Fibroblast of skin of left quadriceps (primary cell): ENCODE results near the gene CRBN.

Source experiments
- DNase-seq, 2 experiments: peaks; one replicate each; pipeline ENCODE4 v3.0.0-alpha.2; 2013; ENCODE audit warnings: low read depth in 2 of 2

The CRBN gene

DNA sequence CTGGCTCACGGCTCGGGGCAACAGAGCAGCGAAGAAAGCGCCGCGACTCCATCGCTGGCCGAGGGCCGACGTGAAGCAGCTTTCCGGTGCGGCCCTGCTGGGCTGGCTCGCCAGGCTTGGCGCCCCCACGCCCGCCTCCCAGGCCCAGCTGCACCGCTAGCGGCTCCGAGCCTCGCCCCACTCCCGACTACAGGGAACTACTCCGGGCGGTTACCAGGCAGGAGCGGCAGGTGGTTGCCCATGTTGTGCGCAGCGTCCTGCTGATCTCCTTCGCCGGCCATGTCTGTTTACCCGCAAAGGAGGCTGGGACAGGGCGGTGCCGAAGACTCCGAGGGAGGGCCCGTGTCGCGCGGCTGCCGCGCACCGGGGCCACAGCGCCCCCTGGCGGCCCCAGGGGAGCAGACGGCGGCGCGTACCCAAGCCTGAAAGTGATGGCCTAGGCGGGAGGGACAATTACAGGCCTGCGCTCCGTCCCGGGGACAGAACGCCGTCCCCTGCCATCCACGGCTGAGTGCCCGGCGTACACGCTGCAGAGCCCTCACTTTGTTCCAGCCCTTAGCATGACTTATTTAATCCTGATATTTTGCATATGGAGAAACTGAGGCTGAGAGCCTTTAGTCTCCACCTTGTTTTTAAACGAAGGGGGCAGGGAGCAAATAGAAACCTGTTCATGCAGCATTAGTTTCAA, at the start of gene CRBN:
Gene CRBN, minus strand, starts transcription at position 285 of the 688 bp plus-strand sequence. Its CDS starts 4 bp downstream, at position 281.
- DNase-seq = peak; percentile 54 to 62

DNA sequence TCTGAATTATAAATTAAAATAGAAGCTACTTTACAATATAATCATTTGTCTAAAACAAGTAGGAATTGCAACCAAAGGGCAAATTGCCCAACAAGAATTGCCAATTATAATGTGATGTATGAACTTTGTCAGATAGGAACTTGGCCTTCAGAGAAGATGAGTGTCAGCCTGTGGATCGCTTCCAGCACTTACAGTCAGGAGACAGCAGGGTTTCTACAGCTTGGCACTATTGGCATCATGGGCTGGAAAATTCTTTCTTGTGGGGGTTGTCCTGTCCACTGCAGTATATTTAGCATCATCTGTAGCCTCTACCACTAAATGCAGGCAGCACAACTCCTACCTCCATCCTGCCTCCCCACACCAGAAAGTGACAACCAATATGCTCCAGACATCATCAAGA, 48.1 kb upstream of the CRBN start:
- no peak for DNase-seq

GRCh38 chr3:3221528-3221927, 42.0 kb upstream of the CRBN start:
- DNase-seq = no peak

- DNase-seq = no peak
Measured at GRCh38 chr3:3216401-3216800, 36.9 kb upstream of the CRBN start.

- DNase-seq = no peak
Measured at GRCh38 chr3:3212781-3213440, 33.4 kb upstream of the CRBN start.

- no peak for DNase-seq
Measured at GRCh38 chr3:3209714-3210113, 30.2 kb upstream of the CRBN start.

DNA sequence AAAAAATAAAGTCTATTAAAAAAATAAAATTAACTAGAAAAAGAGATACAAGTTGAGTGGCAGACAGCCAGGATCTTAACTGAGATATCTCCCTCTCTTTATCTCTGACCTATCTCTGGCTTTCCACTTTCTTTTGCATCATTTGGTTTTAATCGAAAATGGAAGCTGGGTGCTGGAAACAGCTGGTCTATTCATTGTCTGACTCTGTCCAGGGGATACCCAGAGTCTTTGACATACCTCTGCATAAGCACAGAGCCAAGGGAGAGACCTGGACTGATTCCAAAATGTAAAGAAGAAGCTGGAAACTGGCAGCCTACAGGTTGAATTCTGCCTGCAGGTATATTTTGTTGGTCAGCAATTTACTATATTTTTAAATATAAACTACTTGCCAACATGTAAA, 29.6 kb upstream of the CRBN start:
- DNase-seq = no peak

DNA sequence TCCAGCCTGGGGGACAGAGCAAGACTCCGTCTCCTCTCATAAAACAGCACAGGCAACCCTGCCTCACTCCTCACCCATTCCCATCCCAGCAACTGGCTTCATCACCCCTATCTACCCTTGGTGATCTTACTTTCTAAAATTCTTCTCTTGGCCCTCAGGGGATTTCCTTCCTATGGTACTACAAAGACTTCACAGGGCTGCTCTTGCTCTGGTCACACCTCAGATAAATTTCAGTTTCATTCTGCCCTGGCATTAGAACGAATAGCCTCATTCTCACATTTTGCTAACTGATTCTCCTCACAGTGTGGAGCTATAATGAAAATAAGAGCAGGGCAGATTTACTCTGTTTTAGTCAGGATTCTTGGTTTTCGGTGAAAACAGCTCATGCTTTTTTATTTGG, 22.1 kb upstream of the CRBN start:
- DNase-seq = no peak

DNA sequence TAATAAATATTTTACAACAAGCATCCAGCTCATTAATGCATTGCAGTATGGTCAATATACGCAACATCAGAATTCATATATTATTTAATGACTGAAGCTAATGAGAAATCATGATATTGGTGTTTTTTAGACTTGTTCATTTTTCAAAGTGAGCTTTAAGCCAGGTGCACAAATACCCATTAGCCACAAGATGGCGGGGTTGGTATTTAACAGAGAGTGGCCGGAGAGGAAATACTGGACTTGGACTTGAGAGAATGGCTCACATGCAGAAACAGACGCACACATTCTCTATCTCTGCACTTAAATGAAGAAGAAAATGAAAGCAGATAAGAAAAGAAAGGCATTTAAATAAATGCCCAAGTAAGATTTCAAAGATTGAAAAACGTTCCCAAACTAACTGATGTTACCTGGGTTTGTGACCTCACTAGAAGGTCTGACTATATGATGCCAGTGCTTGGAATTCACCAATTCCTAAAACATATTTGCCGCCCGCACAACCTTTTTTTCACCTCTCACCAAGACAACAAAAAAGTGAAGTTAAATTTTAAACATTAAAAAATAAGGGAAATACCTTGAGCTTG, 21.2 kb upstream of the CRBN start:
- DNase-seq = peak; percentile 24 to 33

DNA sequence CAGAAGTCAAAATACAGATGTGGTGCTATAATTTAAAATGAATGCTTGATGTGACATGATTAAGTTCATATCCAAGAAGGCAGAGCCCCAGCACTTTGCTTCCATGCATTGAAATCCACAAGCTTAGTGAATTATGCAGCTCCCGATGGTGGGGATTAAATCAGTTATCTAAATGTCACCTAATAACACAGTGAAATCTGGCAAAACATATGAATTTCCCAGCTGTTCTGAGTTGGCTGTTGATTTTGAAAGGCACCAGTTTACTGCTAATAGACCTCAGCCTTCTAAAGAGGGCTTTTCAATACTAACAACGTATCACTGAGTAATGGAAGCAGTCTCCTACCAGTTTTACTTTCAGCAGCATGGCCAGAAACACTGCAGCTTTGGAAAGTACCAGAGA, 19.8 kb upstream of the CRBN start:
- DNase-seq = no peak

DNA sequence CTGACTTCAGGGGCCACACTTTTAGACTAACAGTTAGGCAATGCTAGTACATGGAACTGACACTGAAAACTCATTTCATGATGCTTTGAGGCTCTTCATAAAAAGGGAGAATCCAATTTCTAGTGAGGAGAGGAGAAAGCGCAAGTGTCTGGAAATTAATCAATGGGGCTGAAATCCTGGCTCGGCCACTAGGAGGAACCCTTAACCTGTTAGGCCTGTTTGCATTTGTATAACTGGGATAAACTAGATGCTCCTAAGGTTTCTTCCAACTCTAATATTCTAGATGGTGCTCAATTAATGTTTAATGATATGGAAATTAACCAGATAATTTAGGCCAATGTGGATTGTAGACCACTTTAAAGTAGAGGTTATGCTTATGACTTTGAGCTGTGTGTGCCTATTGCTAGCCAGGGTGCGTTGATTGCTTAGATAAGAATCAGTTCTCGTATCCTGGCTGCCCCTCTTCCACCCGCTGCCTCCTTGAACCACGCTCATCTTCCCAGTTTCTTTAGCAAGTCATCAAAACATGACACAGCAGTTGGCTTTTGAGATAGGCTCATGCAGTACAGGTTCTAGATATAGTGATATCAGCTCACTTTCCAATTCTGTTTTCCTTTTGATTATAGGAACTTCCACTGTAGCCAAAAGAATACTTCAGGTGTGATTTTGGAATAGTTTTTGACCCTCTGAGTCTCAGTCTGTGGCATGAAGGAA, 16.8 kb upstream of the CRBN start:
- DNase-seq = no peak

GRCh38 chr3:3194861-3195260, 15.4 kb upstream of the CRBN start:
- no peak for DNase-seq

DNA sequence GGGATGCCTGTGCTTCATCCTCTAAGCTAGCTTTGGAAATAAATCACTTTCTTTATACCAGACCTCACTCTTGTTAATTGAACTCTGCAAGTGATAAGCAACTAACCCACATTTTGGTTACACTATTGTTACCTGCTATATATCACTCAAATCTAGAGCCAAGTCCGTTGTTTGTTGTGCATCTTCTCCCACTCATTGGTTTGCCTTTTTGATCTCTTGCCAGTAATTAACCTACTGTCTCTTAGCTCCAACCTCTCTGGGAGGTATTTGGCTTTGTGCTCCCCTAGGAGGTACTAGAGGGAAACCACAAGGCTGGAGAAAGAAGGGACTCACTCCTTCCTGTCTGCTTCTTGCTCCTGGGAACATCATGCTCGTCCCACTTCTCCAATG, 12.8 kb upstream of the CRBN start:
- no peak for DNase-seq

GRCh38 chr3:3191675-3192285, 12.3 kb upstream of the CRBN start:
- no peak for DNase-seq

DNA sequence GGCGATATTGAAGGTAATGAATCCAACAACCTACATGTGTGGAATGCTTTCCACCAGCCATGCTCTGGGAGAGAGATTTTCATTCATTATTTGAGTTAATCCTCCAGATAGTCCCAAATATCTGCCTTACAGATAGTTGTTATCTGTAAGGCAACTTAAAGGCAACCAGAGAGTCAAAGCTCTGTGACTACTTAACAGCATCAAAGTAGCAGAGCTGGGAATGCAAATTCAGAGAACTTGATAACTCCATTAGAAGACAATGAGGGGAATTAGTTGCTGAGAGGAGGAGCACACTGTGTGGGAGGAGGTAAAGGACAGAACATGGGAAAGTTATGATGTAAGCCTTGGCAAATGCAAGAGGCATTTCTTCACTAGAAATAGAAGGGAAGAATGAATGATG, 10.5 kb upstream of the CRBN start:
- DNase-seq = no peak

DNA sequence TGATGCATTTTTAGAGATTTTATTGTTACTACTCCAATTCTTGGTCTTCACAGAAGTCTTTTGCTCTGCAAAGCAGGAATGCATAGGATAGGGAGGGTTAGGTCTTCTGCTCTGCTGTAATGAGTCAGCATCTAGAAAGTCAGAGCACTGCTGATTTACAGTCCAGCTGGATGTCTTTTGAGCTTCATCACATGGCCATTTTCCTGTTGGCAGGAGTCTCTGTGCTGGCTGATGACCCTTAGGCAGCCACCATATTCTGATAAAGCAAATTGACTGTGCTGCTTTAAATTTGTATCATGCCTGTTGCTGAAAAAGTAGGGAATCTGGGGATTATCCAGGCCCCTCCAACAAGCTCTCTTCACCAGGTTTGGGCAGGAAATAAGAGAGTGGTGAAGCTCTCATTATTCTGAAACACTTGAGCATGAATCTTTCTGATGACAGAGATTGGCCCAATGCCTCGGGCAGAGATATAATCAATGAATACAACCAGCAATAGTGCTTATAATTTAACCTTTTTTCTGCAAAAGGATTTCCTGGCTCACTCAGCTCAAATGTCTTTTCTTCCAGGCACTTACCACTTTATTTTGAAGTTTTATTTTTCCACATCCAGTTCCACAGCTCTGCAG, 9.7 kb upstream of the CRBN start:
- DNase-seq = no peak

DNA sequence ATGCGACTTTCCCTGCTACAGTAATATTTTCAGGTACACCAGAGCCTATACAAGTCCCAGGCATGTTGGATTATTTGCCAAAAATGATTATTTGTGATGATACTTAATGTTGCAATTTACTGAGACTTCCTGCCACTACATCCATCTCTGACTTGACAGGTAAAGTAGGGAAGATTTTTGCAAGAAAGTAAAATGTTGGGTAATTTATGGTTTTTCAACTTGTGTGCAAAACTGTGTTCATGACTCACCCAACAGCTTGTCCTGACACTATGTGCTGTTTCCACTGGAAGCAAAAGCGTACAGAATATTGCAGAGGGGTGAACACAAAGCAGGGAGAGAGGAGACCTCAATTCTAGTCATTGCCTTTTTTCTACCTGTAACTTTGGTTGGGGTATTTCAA, 5.4 kb upstream of the CRBN start:
- no peak for DNase-seq

- DNase-seq = no peak
Measured at GRCh38 chr3:3180456-3180855, 965 bp upstream of the CRBN start.

GRCh38 chr3:3178498-3179328, 778 bp downstream of the CRBN start:
- DNase-seq = no peak

- DNase-seq = no peak
Measured at GRCh38 chr3:3177861-3178497, 1.5 kb downstream of the CRBN start.
